SU-DHL-6 (cell line): Measurements from ENCODE around the gene RETN.

Experiments
- CTCF ChIP-seq: fragments of 200-600 bp; sonication (generic); IDR thresholded peaks from one replicate; pipeline ENCODE4 v1.5.1; 2017; ENCODE audit warnings: antibody characterized with exemption, mild to moderate bottlenecking, low read length, moderate library complexity; ENCODE audit not compliant: insufficient read depth, poor library complexity, severe bottlenecking
- EZH2phosphoT487 ChIP-seq: fragments of 200-600 bp; sonication (generic), shearing (Covaris generic); conservative IDR thresholded peaks from 2 replicates; pipeline ENCODE4 v1.6.1; 2018; ENCODE audit warnings: mild to moderate bottlenecking, antibody characterized with exemption, low read length, moderate library complexity, mixed read lengths

GRCh38 chr19:7672522-7672921 is 3.7 kb downstream of the RETN start:
- TF ChIP-seq CTCF (no peak), EZH2phosphoT487 (no peak)
